ENCODE results near the gene AHCY.

DNA sequence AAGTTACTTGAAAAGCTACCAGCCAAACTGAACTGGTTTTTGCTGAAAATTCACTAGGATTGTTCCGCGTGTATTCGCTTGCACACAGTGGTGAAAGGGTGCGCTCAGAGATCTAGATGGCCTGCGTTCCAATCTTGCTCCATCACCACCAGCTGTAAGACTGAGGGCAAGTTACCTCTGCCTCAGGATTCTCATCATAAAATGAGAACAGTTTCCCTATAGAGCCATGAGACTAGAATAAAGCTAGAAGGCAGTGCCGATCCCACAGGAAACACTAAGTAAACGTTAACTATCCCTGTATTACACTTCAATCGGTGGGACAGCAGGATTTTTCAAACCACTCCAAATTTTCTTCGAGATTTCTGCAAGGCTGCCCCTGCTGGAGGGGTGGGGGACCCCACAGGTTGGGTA, 838 bp downstream of the AHCY start:
- TF ChIP-seq, protein P1, sequence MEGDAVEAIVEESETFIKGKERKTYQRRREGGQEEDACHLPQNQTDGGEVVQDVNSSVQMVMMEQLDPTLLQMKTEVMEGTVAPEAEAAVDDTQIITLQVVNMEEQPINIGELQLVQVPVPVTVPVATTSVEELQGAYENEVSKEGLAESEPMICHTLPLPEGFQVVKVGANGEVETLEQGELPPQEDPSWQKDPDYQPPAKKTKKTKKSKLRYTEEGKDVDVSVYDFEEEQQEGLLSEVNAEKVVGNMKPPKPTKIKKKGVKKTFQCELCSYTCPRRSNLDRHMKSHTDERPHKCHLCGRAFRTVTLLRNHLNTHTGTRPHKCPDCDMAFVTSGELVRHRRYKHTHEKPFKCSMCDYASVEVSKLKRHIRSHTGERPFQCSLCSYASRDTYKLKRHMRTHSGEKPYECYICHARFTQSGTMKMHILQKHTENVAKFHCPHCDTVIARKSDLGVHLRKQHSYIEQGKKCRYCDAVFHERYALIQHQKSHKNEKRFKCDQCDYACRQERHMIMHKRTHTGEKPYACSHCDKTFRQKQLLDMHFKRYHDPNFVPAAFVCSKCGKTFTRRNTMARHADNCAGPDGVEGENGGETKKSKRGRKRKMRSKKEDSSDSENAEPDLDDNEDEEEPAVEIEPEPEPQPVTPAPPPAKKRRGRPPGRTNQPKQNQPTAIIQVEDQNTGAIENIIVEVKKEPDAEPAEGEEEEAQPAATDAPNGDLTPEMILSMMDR (IDR thresholded peaks at IDR 0.05) = no peak
- no peak for TF ChIP-seq POLR2A (IDR thresholded peaks at IDR 0.05)
- no peak for TF ChIP-seq POLR2AphosphoS5 (IDR thresholded peaks at IDR 0.05)

Measured in gastroesophageal sphincter (tissue), 3 donors.